MV-4-11 (cell line): ENCODE measurements around the gene CALCA.
A peak's percentile ranks its signal among the peaks of the same experiment; 100 is the strongest.
"Not testable (repeated sequence)": the region's sequence is repeated elsewhere in the genome, so short reads cannot be mapped to it uniquely, and the experiment has no call there.

Source experiments
- DNase-seq: peaks from one replicate; lab custom pipeline; 2025; lab: John Stamatoyannopoulos, UW

The CALCA gene

GRCh38 chr11:14971865-14972580, at the start of gene CALCA:
Gene CALCA (minus strand): TSS chr11:14972351. CDS start chr11:14971192, 1,159 bp downstream.
- no peak for DNase-seq

- DNase-seq: no peak
These were observed 44.0 kb upstream of the CALCA start for GRCh38 chr11:15016200-15016599.

- DNase-seq: no peak
These were observed 39.7 kb upstream of the CALCA start for GRCh38 chr11:15011776-15012345.

- no peak for DNase-seq
These were observed 38.7 kb upstream of the CALCA start for GRCh38 chr11:15010865-15011264.

GRCh38 chr11:15006139-15006759, 34.1 kb upstream of the CALCA start:
- peak; percentile 51 for DNase-seq

- DNase-seq: not testable (repeated sequence)
These were observed 16.0 kb upstream of the CALCA start for GRCh38 chr11:14988133-14988532.

GRCh38 chr11:14981507-14981906, 9.4 kb upstream of the CALCA start:
- DNase-seq: no peak

GRCh38 chr11:14980854-14981253, 8.7 kb upstream of the CALCA start:
- no peak for DNase-seq

GRCh38 chr11:14977101-14977880, 5.1 kb upstream of the CALCA start:
- no peak for DNase-seq

- DNase-seq: no peak
These were observed 3.1 kb upstream of the CALCA start for GRCh38 chr11:14975252-14975587.

- no peak for DNase-seq
These were observed 2.5 kb upstream of the CALCA start for GRCh38 chr11:14974515-14975251.

GRCh38 chr11:14973621-14974514, 1.7 kb upstream of the CALCA start:
- DNase-seq: peak; percentile 30

- no peak for DNase-seq
These were observed 687 bp upstream of the CALCA start for GRCh38 chr11:14972581-14973495.

- DNase-seq: peak; percentile 0
These were observed 2.2 kb downstream of the CALCA start for GRCh38 chr11:14969901-14970323.

- no peak for DNase-seq
These were observed 4.4 kb downstream of the CALCA start for GRCh38 chr11:14967581-14968243.

- DNase-seq: no peak
These were observed 16.0 kb downstream of the CALCA start for GRCh38 chr11:14956111-14956510.

GRCh38 chr11:14954581-14954980, 17.6 kb downstream of the CALCA start:
- DNase-seq: no peak

- no peak for DNase-seq
These were observed 18.2 kb downstream of the CALCA start for GRCh38 chr11:14953904-14954303.

GRCh38 chr11:14949437-14950147, 22.6 kb downstream of the CALCA start:
- DNase-seq: no peak
